ENCODE measurements around the gene KCNH6.

- TF ChIP-seq CTCF (conservative IDR thresholded peaks at IDR 0.05; ENCODE audit: low read length) (no peak), EZH2phosphoT487 (IDR thresholded peaks at IDR 0.05; ENCODE audit: borderline replicate concordance) (no peak)
Measured at GRCh38 chr17:63540590-63540989, 17.4 kb downstream of the KCNH6 start.

Data from Loucy (cell line).